ENCODE data around the gene TRIP13. TPM values are rescaled to one million over a fixed set of nuclear protein-coding genes. Genes with fewer than 3 reads are reported as not detected.

The TRIP13 gene
- total and polyA plus RNA-seq, 4 donors, result 2.7 to 6.2 (median 3.2) TPM

DNA sequence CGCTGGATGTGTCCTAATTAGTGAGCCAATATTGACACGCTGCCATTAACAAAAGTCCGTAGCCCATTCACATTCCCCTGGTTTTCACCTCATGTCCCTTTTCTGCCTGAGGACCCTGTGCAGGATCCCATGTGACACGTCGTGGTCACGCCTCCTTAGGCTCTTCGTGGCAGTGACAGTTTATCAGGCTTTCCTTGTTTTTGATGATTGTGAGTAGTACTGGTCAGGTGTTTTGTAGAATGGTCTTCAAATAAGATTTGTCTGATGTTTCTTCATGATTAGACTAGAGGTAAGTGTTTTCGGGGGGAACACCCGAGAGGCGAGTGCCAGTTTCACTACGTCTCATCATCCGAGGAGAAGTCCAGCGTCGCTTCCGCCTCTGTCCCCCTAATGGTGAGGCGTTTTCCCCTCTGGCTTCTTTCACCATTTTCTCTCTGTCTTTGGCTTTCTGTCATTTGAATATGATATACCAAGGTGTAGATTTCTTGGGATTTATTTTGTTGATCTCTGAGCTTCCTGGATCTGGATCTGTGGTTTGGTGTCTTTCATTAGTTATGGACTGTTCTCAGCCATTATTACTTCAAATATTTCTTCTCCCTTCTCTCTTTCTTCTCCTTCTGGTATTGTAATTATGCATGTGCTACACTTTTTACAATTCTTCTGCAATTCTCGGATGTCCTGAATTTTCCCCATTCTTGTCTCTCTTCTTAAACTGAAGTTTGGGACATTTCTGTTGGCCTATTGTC lies 57.3 kb downstream of the TRIP13 start:
- TF ChIP-seq, protein P1, sequence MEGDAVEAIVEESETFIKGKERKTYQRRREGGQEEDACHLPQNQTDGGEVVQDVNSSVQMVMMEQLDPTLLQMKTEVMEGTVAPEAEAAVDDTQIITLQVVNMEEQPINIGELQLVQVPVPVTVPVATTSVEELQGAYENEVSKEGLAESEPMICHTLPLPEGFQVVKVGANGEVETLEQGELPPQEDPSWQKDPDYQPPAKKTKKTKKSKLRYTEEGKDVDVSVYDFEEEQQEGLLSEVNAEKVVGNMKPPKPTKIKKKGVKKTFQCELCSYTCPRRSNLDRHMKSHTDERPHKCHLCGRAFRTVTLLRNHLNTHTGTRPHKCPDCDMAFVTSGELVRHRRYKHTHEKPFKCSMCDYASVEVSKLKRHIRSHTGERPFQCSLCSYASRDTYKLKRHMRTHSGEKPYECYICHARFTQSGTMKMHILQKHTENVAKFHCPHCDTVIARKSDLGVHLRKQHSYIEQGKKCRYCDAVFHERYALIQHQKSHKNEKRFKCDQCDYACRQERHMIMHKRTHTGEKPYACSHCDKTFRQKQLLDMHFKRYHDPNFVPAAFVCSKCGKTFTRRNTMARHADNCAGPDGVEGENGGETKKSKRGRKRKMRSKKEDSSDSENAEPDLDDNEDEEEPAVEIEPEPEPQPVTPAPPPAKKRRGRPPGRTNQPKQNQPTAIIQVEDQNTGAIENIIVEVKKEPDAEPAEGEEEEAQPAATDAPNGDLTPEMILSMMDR (IDR thresholded peaks at IDR 0.05; ENCODE audit: control extremely low read depth, extremely low read depth), result no peak
- no peak for DNase-seq

DNA sequence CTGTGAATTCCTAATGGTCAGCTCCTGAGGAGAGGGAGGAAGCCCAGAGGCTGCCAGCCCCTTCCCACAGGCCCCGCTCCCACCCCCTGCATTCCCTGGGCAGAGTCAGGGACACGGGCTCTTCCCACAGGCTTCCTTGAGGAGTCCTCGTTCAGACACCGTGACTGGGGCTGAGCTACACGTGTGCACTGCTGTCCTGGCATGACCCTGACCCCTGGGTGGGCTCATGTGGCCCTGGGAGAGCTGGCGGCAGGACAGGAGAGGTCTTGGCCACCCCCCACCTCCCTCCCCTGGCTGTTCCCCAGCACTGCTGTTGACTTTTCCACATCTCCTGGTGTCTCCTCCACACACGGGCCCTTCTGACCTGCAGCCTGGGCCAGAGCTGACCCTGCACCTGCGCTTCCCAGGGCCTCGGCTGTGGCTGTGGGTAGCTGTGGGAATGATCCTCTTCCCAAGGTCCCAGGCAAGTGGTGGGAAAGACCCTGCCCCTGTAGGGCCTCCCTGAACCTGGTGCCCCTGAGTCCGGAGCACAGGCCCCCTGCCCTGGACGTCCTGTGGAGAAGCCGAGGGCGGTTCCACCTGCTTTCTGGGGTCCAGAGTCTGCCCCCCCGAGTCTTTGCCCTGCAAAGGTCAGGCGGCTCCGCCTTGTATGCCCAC lies 59.4 kb downstream of the TRIP13 start:
- Histone ChIP-seq H3K27ac (ENCODE audit: low read depth in 1 of 2, low read length in 1 of 2) (no peak overlapping the region), H3K4me1 (ENCODE audit: control insufficient read depth in 5 of 5, insufficient read depth in 5 of 5, low read length in 5 of 5) (peaks cover 0 to 22% (median 9%) of the 10 kb centered on the region in 5 donors), H3K4me3 (no peak overlapping the region), H3K27me3 (ENCODE audit: control insufficient read depth in 3 of 3, insufficient read depth in 3 of 3, low read length in 2 of 3) (no peaks in the 10 kb centered on the region), H3K9ac (ENCODE audit: insufficient read depth in 1 of 2, low read length in 2 of 2) (no peak overlapping the region), H3K9me3 (ENCODE audit: control insufficient read depth in 4 of 4, insufficient read depth in 3 of 4, low read length in 3 of 4) (peaks cover 0 to 2% (median 0%) of the 10 kb centered on the region in 4 donors), H3K36me3 (ENCODE audit: control insufficient read depth in 4 of 4, insufficient read depth in 4 of 4, low read length in 4 of 4) (no peaks in the 10 kb centered on the region)
- 90 to 92% methylated on average over 16 of the region's 16 CpGs for WGBS, 2 donors
- TF ChIP-seq, protein P1 (IDR thresholded peaks at IDR 0.05; ENCODE audit: control extremely low read depth, extremely low read depth), result no peak
- ATAC-seq (ENCODE audit: insufficient read depth, low FRiP score) (no peak), DNase-seq (no peak)

More for the DNA sequence above, 57.3 kb downstream of the TRIP13 start:
- Histone ChIP-seq H3K9ac (ENCODE audit: insufficient read depth in 1 of 2, low read length in 2 of 2) (no peak overlapping the region), H3K27ac (ENCODE audit: low read depth in 1 of 2, low read length in 1 of 2) (no peak overlapping the region), H3K27me3 (ENCODE audit: control insufficient read depth in 3 of 3, insufficient read depth in 3 of 3, low read length in 2 of 3) (peaks cover 0 to 4% (median 0%) of the 10 kb centered on the region in 3 donors), H3K4me3 (no peak overlapping the region), H3K4me1 (ENCODE audit: control insufficient read depth in 5 of 5, insufficient read depth in 5 of 5, low read length in 5 of 5) (peaks cover 0 to 14% (median 0%) of the 10 kb centered on the region in 5 donors), H3K9me3 (ENCODE audit: control insufficient read depth in 4 of 4, insufficient read depth in 3 of 4, low read length in 3 of 4) (peaks cover 0 to 2% (median 0%) of the 10 kb centered on the region in 4 donors), H3K36me3 (ENCODE audit: control insufficient read depth in 4 of 4, insufficient read depth in 4 of 4, low read length in 4 of 4) (no peaks in the 10 kb centered on the region)
- WGBS, 2 donors, result 89% methylated on average over 17 of the region's 17 CpGs
- no peak for ATAC-seq (ENCODE audit: insufficient read depth, low FRiP score)

DNA sequence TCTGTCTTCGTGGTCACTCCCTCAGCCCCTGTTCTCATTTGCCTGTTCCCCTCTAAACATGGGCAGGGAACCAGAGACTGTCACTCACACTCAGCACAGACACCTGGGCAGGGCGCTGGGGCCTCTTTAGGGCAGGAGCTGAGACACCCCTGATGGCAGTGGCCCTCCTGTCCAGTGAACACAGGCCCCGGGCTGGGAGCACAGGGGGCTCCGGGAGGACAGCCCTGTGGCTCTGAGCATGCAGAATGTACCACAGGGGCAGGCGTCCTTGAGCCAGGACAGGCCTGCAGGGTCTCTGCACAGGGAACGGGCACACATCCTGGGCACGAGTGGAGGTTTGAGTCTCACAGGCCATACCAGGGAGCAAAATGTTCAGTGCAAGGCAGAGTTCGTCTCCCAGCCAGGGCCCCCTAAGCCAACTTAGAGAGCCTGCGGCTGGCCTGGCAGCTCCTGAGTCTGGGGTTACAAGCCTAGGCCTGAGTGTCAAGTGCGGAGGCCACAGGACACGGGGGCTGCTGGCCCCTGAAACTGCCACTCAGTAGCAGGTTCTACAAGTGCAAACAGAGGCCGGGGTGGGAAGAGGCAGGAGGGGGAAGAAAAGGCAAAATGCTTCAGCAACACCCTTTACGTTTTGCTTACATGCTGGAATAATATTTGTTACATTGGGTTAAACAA lies 60.0 kb downstream of the TRIP13 start:
- DNase-seq, result no peak
- Histone ChIP-seq H3K27me3 (ENCODE audit: control insufficient read depth in 3 of 3, insufficient read depth in 3 of 3, low read length in 2 of 3) (no peaks in the 10 kb centered on the region), H3K9me3 (ENCODE audit: control insufficient read depth in 4 of 4, insufficient read depth in 3 of 4, low read length in 3 of 4) (peaks cover 0 to 2% (median 0%) of the 10 kb centered on the region in 4 donors), H3K9ac (ENCODE audit: insufficient read depth in 1 of 2, low read length in 2 of 2) (no peak overlapping the region), H3K27ac (ENCODE audit: low read depth in 1 of 2, low read length in 1 of 2) (no peak overlapping the region), H3K4me1 (ENCODE audit: control insufficient read depth in 5 of 5, insufficient read depth in 5 of 5, low read length in 5 of 5) (peaks cover 0 to 29% (median 16%) of the 10 kb centered on the region in 5 donors), H3K36me3 (ENCODE audit: control insufficient read depth in 4 of 4, insufficient read depth in 4 of 4, low read length in 4 of 4) (no peaks in the 10 kb centered on the region), H3K4me3 (no peak overlapping the region)
- ATAC-seq (ENCODE audit: insufficient read depth, low FRiP score), result no peak
- TF ChIP-seq, protein P1 (IDR thresholded peaks at IDR 0.05; ENCODE audit: control extremely low read depth, extremely low read depth), result no peak
- 87 to 90% methylated on average over 13 of the region's 13 CpGs for WGBS, 2 donors
